Heart left ventricle (tissue), 13 donors: Measurements from ENCODE around the gene HNRNPR.

Experiments
- CTCF ChIP-seq, 12 donors: fragments of 200-600 bp; sonication (generic) in 4 of 12; IDR thresholded peaks; one replicate each; pipeline versions ENCODE4 v1.5.0 to v1.8.0; 2018 to 2022; ENCODE audit warnings: antibody characterized with exemption in 12 of 12, mild to moderate bottlenecking in 5 of 12
- POLR2A ChIP-seq, 2 donors: fragments of 450-650 bp; IDR thresholded peaks; one replicate each; pipeline ENCODE4 v1.6.1; 2017; ENCODE audit warnings: antibody characterized with exemption in 2 of 2, mild to moderate bottlenecking in 2 of 2, moderate library complexity in 2 of 2
- donor health status: ischemic (EF 13 %, LVEDD 7.1; RV severe dilation, severe dysfunction).
- donor health status: DM: no; HTN: yes; CAD: no.
- donor health status: DM: no; HTN: no; CAD: no.
- donor health status: ischemic (EF 25% LVEDD 6.9; RV normal size, moderate dysfunction).
- donor health status: ischemic (EF 25% LVEDD 5.7; RV mildly dilated, moderate dysfunction).
- donor health status: ischemic (EF 35%, LVEDD 5.7; RV mildly dilated, moderate dysfunction).
- donor health status: nonischemic (EF 11% LVEDD 7.7; RV severe dilation, severe dysfunction).
- donor health status: DM: yes; HTN: yes; CAD: no.
- donor health status: PGD.
- donor health status: ischemic (EF 29% LVEDD 5.4; RV normal size, mild dysfunction).
- donor health status: nonischemic (EF 23%, LVEDD 6.1; RV moderate dilation, normal function).

GRCh38 chr1:23344987-23345472 is 946 bp upstream of the HNRNPR start:
- TF ChIP-seq CTCF (IDR thresholded peaks at IDR 0.05) (no peak), POLR2A (IDR thresholded peaks at IDR 0.05) (no peak)
